WI38 (cell line): ENCODE measurements around the gene TXNRD1.

Experiments used
- H3K4me3 ChIP-seq: 2 replicates; pipeline ENCODE4 v1.5.1; 2011; ENCODE audit warnings: low read depth, mild to moderate bottlenecking, control low read depth, low read length
- CTCF ChIP-seq: IDR thresholded peaks from 2 replicates; pipeline ENCODE4 v1.5.1; 2012; ENCODE audit warnings: low read depth, mild to moderate bottlenecking, control low read depth, low read length

TXNRD1 gene

DNA sequence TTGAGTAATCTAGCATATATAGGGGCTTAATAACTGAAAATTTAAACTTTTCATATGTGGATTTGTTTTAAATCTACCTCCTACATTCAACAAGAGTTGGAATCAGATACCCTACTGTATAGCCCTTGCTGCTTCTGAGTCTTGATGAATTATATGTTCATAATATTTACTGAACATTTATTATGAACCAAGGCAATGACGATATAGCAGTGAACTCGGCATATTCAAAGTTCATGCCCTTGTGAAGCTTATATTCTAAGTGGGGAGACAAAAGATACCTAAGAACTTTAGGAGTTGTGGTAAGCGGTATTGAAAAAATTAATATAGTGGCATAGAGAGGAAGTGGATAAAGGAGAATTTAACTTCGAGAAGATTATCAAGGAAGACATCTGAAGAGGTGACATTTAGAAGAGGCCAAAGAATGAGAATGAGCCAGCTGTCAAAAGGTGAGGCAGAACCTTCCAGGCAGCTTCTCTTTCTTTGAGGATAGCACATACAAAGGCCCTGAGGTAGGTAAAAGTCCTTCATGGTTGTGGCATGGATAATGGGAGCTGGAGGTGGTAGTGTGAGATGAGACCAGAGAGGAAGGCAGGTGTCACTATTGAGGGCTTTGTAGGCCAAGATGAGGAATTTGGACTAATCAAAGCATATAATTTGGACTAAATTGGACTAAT is 98.1 kb downstream of the TXNRD1 start:
- no peak overlapping the region for H3K4me3 ChIP-seq
- no peak for TF ChIP-seq CTCF

GRCh38 chr12:104314242-104314614 is 98.6 kb downstream of the TXNRD1 start:
- no peak for TF ChIP-seq CTCF

DNA sequence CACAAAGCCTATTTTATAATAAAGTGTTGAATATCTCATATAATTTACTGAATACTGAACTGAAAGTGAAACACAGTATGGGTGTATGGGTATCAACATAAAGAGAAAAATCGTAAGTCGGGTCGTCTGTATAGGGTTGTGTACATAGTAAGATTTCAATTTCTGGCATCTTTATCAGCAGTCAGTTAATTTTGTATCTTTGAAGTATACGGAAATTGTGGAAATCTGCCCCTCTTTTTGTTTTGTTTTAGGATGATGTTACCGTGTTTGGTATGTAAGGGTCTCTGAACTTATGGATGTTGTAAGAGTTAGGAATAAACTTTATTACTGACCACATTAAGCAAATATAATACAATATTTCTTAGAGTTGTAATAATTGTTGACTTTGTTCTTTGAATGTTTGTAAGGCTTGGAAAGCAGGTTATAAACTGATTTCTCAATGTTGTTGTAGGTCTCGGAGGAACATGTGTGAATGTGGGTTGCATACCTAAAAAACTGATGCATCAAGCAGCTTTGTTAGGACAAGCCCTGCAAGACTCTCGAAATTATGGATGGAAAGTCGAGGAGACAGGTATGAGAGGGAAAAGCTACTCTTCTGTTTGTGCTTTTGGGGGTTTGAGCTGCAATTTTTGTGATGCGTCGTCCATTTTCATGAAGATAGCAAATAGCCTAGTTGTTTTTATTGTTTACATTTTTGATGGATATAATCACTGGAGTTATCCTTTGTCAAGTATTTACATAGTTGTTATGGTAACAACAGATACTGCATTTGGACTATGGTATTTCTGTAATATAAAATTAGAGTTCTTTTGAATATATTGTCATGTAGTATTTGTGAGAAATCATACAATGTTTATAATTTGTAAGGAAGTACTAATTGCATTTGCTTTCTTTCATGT is 100.0 kb downstream of the TXNRD1 start:
- no peak overlapping the region for H3K4me3 ChIP-seq
- no peak for TF ChIP-seq CTCF

More at GRCh38 chr12:104314242-104314614, 98.6 kb downstream of the TXNRD1 start:
- no peak overlapping the region for H3K4me3 ChIP-seq

DNA sequence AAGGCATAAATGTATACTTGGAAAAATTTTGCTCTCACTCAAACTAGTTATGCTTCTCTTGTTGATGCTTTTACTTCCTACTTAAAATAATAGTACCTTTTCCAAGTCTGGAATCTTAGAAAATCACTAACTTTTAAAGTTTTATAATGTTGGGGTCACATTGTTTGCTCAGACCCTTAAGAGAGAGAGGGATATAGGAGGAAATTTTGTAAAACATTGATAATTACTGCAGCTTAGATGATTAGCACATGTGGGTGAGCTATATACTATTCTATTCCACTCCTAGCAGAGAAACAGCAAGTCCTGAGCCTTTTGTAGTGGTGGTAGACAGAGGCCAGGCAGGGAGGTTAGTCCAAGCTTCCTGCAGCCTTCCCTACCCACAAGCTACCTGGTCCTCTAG is 101.4 kb downstream of the TXNRD1 start:
- H3K4me3 ChIP-seq, result no peak overlapping the region
- no peak for TF ChIP-seq CTCF

DNA sequence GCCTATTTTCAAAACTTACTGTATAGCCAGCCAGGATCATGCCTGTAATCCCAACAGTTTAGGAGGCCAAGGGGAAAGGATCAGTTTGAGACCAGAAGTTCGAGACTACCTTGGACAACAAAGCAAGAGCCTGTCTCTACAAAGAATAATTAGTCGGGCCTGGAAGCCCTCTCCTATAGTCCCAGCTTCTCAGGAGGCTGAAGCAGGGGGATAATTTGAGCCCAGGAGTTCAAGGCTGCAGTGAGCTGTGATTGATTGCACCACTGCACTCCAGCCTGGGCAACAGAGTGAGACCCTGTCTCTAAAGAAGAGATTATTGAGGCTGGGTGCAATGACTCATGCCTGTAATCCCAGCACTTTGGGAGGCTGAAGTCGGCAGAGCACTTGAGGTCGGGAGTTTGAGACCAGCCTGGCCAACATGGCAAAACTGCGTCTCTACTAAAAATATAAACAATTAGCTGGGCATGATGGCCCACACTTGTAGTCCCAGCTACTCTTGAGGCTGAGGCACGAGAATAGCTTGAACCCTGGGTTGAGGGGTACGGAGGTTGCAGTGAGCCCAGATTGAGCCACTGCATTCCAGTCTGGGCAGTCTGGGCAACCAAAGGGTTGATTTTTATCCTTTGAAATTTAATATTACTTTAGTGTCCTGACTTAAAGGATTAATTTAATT is 102.1 kb downstream of the TXNRD1 start:
- TF ChIP-seq CTCF, result no peak
- H3K4me3 ChIP-seq, result no peak overlapping the region

DNA sequence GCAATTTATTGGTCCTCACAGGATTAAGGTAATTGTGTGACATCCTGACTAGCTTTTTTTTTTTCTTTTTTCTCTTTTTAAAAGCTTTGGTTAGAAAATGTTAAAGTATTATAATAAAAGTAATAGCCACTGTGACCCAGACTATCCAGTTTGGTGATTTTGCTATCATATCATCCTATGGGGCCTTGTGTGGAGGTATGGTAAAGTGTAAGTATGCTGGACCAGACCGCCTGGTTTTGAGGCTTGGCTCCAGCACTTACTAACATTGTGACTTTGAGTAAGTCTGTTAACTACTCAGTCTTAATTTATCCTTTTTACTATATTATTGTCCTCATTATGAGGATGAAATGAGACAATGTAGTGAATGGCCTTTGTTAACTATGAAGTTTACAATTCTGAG is 103.4 kb downstream of the TXNRD1 start:
- TF ChIP-seq CTCF, result no peak
- H3K4me3 ChIP-seq, result no peak overlapping the region
